A673 (cell line): Measurements from ENCODE around the gene MCIDAS.

ENCODE experiments used
- EZH2 ChIP-seq: fragments of 200-600 bp; sonication (generic); IDR thresholded peaks from 2 replicates; pipeline ENCODE4 v1.6.1; 2017; ENCODE audit warnings: borderline replicate concordance, low read depth, mild to moderate bottlenecking, mixed read lengths, antibody characterized with exemption, low read length; ENCODE audit not compliant: poor library complexity, severe bottlenecking
- TF ChIP-seq, protein P1 (sequence below): fragments of 300-800, 200-600 bp; sonication (generic); conservative IDR thresholded peaks from 2 replicates; pipeline ENCODE4 v1.5.1; 2017; ENCODE audit warnings: low read depth, mild to moderate bottlenecking, antibody characterized with exemption, low read length, moderate library complexity, mixed read lengths

DNA sequence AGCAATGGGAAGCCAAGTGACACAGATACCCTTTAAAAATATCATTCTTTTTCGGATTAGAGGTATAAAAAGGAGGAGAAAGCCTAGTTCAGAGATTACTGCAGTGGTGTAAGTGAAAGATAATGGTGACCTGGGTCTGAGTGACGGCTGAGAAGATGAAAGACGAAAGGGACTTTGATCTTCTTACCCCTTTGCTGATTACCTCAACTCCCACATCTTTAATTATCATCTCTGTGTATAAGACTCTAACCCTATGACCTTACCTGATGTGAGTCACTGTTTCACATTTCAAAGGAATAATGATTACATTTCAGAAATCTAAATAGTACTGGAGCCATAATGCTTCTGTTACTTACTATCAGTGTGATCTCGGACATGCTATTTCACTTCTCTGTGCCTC is 27.7 kb upstream of the MCIDAS start:
- TF ChIP-seq, protein P1, sequence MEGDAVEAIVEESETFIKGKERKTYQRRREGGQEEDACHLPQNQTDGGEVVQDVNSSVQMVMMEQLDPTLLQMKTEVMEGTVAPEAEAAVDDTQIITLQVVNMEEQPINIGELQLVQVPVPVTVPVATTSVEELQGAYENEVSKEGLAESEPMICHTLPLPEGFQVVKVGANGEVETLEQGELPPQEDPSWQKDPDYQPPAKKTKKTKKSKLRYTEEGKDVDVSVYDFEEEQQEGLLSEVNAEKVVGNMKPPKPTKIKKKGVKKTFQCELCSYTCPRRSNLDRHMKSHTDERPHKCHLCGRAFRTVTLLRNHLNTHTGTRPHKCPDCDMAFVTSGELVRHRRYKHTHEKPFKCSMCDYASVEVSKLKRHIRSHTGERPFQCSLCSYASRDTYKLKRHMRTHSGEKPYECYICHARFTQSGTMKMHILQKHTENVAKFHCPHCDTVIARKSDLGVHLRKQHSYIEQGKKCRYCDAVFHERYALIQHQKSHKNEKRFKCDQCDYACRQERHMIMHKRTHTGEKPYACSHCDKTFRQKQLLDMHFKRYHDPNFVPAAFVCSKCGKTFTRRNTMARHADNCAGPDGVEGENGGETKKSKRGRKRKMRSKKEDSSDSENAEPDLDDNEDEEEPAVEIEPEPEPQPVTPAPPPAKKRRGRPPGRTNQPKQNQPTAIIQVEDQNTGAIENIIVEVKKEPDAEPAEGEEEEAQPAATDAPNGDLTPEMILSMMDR, result no peak
- no peak for TF ChIP-seq EZH2
